PC-9 (cell line): ENCODE results near the gene HENMT1. TPM values are rescaled to one million over a fixed set of nuclear protein-coding genes. Genes with fewer than 3 reads are reported as not detected.
"Not testable (repeated sequence)": the region's sequence is repeated elsewhere in the genome, so short reads cannot be mapped to it uniquely, and the experiment has no call there.

ENCODE experiments used
- BruUV-seq: library from RNA; stranded (reverse); fragments of 400-500 nt; replicated peaks from 2 replicates; lab custom pipeline; 2021; lab: Mats Ljungman, UMichigan
- CTCF ChIA-PET: fragments of 300-600 bp; sonication (Branson Sonifier 250); formaldehyde crosslinking; loops from one replicate; lab custom pipeline; 2022; ENCODE audit warnings: antibody characterized with exemption; lab: Charles Lee
- POLR2A ChIA-PET: fragments of 300-600 bp; sonication (Branson Sonifier 250); formaldehyde crosslinking; loops from one replicate; lab custom pipeline; 2022; ENCODE audit warnings: antibody characterized with exemption; ENCODE audit not compliant: unreplicated experiment; lab: Charles Lee
- DNase-seq, 2 experiments: peaks; one replicate each; pipeline versions ENCODE4 v3.0.0 to v3.0.0-alpha.2; 2015 to 2022; ENCODE audit warnings: mixed read lengths in 1 of 2
- H2AFZ ChIP-seq: fragments of 200-600 bp; sonication (generic); 2 replicates; pipeline ENCODE4 v1.8.1; 2017; ENCODE audit warnings: antibody characterized with exemption
- H3F3A ChIP-seq: fragments of 200-600 bp; sonication (generic); 2 replicates; pipeline ENCODE4 v1.8.1; 2017; ENCODE audit warnings: antibody characterized with exemption, mild to moderate bottlenecking, low read depth; ENCODE audit not compliant: insufficient read depth
- H3K27ac ChIP-seq: fragments of 200-600 bp; sonication (generic); 2 replicates; pipeline ENCODE4 v1.6.1; 2016; ENCODE audit warnings: mixed run types
- H3K27me3 ChIP-seq: fragments of 200-600 bp; sonication (generic); 2 replicates; pipeline ENCODE4 v1.6.1; 2016; ENCODE audit warnings: low read depth, mixed run types; ENCODE audit not compliant: insufficient read depth
- H3K36me3 ChIP-seq: fragments of 200-600 bp; sonication (generic); 2 replicates; pipeline ENCODE4 v1.6.1; 2016; ENCODE audit warnings: low read depth, mixed run types
- H3K4me1 ChIP-seq: fragments of 200-600 bp; sonication (generic); replicated peaks from 2 replicates; pipeline ENCODE4 v1.6.1; 2016; ENCODE audit warnings: mixed run types; ENCODE audit not compliant: insufficient read depth
- H3K4me2 ChIP-seq: fragments of 200-600 bp; sonication (generic); 2 replicates; pipeline ENCODE4 v1.6.1; 2017; ENCODE audit warnings: mixed run types
- H3K4me3 ChIP-seq: fragments of 200-600 bp; sonication (generic); 2 replicates; pipeline ENCODE4 v1.6.1; 2016; ENCODE audit warnings: mixed run types
- H3K79me2 ChIP-seq: fragments of 200-600 bp; sonication (generic); 2 replicates; pipeline ENCODE4 v1.6.1; 2017; ENCODE audit warnings: low read depth, mixed run types
- H3K9me2 ChIP-seq: fragments of 200-600 bp; sonication (generic); 2 replicates; pipeline ENCODE4 v1.8.1; 2017; ENCODE audit warnings: mild to moderate bottlenecking; ENCODE audit not compliant: insufficient read depth
- H3K9me3 ChIP-seq: fragments of 200-600 bp; sonication (generic); 2 replicates; pipeline ENCODE4 v1.8.1; 2016; ENCODE audit warnings: low read depth; ENCODE audit not compliant: insufficient read depth
- H4K20me1 ChIP-seq: fragments of 200-600 bp; sonication (generic); 2 replicates; pipeline ENCODE4 v1.8.1; 2017; ENCODE audit not compliant: insufficient read depth
- EZH2 ChIP-seq: fragments of 200-600 bp; sonication (generic); IDR thresholded peaks from 2 replicates; pipeline ENCODE4 v1.8.0; 2017; ENCODE audit warnings: antibody characterized with exemption, low read depth
- intact Hi-C: fragments of 100-400 bp; cut with micrococcal nuclease; formaldehyde crosslinking; loops from one replicate; pipeline ENCODE4 v1.10.0; 2022; ENCODE audit not compliant: unreplicated experiment
- total RNA-seq: library from RNA; stranded (reverse); gene quantifications from 2 replicates; pipeline ENCODE4 v1.2.3, GENCODE V29; 2021
- TF ChIP-seq, protein P1 (sequence below): fragments of 200-600 bp; sonication (generic); conservative IDR thresholded peaks from 2 replicates; pipeline ENCODE4 v1.6.1; 2017; ENCODE audit warnings: mixed run types, antibody characterized with exemption, mild to moderate bottlenecking, moderate library complexity

HENMT1 gene
- total RNA-seq, 1 experiment from 2014 or later, result 17.9 TPM

DNA sequence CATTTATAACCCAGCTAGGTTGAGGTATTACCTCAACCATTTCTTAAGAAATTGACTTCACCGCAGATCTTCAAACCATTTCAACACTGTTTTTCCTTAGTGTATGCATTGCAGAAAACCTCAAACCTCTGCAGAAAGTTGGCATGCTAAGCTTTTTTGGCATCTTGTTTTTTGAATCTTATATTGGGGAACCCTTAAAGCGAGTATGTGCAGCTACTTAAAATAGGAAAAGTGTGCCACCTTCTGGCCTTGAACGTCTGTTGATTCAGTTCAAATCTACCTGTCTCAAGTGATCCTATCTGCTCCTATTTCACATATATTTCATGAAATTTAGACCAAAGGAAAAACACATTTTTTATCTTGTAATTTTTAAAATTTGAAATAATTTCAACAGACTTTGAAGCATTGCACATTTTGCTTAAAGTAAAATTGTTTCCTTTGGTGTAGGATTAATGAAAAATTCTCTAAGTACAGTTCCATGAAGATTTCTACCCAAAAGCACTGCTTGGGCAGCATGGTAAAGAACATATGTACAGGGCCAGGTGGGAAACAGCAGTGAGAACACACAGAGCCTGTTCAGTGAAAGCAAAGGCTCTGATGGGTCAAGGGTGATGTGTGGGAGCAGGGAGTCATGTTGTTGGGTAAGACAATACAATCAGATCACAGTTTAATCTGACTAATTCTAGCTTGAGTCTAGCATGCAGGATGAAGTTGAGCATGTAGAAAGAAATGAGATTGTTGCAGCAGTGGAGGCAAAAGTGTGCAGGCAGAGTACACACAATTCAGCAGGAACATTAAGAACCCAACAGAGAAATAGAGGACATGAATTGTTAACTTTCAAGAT is 17.2 kb downstream of the HENMT1 start:
- intact Hi-C loops, result loop anchor here (1.0 to 10.0 kb wide), 3 partner anchors 131 to 861 kb away; no protein-coding TSS in a partner anchor
- no peak for TF ChIP-seq EZH2
- TF ChIP-seq, protein P1, sequence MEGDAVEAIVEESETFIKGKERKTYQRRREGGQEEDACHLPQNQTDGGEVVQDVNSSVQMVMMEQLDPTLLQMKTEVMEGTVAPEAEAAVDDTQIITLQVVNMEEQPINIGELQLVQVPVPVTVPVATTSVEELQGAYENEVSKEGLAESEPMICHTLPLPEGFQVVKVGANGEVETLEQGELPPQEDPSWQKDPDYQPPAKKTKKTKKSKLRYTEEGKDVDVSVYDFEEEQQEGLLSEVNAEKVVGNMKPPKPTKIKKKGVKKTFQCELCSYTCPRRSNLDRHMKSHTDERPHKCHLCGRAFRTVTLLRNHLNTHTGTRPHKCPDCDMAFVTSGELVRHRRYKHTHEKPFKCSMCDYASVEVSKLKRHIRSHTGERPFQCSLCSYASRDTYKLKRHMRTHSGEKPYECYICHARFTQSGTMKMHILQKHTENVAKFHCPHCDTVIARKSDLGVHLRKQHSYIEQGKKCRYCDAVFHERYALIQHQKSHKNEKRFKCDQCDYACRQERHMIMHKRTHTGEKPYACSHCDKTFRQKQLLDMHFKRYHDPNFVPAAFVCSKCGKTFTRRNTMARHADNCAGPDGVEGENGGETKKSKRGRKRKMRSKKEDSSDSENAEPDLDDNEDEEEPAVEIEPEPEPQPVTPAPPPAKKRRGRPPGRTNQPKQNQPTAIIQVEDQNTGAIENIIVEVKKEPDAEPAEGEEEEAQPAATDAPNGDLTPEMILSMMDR, result peak; percentile 82
- Histone ChIP-seq H2AFZ (no peak overlapping the region), H3K79me2 (no peaks in the 10 kb centered on the region), H3K4me1 (peaks cover 11% of the 10 kb centered on the region), H3K27ac (no peak overlapping the region), H3K4me2 (no peak overlapping the region), H3K36me3 (no peaks in the 10 kb centered on the region), H3K4me3 (no peak overlapping the region), H3K9me3 (no peaks in the 10 kb centered on the region), H3F3A (no peaks in the 10 kb centered on the region; the same call in 1 of the 2 replicates), H3K27me3 (no peaks in the 10 kb centered on the region), H3K9me2 (no peaks in the 10 kb centered on the region), H4K20me1 (no peaks in the 10 kb centered on the region)
- BruUV-seq, result no TSS peak
- ChIA-PET POLR2A (interaction anchor here (0.6 kb wide), 1 partner anchor 1376 kb away, joined by 7 read pairs; no protein-coding TSS in a partner anchor), CTCF (interaction anchor here (0.5 to 1.1 kb wide), 7 partner anchors 45 to 861 kb away, joined by 3 to 9 read pairs (median 3); no protein-coding TSS in a partner anchor)
- peak; percentile 23 to 69 for DNase-seq

DNA sequence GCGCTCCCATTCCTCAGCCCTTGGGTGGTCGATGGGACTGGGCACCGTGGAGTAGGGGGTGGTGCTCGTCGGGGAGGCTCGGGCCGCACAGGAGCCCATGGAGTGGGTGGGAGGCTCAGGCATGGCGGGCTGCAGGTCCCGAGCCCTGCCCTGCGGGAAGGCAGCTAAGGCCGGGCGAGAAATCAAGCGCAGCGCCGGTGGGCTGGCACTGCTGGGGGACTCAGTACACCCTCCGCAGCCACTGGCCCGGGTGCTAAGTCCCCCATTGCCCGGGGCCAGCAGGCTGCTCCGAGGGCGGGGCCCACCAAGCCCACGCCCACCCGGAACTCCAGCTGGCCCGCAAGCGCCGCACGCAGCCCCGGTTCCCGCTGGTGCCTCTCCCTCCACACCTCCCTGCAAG is 20.0 kb downstream of the HENMT1 start:
- intact Hi-C loops, result loop anchor here (10.0 kb wide), 1 partner anchor 516 kb away; no protein-coding TSS in a partner anchor
- CTCF ChIA-PET, result not testable (repeated sequence)

DNA sequence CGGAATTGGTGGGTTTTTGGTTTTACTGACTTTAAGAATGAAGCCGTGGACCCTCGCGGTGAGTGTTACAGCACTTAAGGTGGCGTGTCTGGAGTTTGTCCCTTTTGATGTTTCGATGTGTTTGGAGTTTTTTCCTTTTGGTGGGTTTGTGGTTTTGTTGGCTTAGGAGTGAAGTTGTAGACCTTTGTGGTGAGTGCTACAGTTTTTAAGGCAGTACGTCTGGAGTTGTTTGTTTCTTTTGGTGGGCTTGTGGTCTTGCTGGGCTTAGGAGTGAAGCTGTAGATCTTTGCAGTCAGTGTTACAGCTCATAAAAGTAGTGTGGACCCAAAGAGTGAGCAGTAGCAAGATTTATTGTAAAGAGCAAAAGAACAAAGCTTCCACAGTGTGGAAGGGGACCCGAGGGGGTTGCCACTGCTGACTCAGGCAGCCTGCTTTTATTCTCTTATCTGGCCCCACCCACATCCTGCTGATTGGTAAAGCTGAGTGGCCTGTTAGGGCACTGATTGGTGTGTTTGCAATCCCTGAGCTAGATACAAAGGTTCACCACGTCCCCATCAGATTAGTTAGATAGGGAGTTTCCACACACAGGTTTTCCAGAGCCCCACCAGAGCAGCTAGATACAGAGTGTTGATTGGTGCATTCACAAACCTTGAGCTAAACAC is 20.9 kb downstream of the HENMT1 start:
- H3K4me3 ChIP-seq, result no peak overlapping the region
- no TSS peak for BruUV-seq
- no peak for DNase-seq
- ChIA-PET CTCF (no interaction called here), POLR2A (no interaction called here)
- no peaks in the 10 kb centered on the region; the same call in 1 of the 2 replicates for H3F3A ChIP-seq
- H3K4me1 ChIP-seq, result no peaks in the 10 kb centered on the region
- no peak overlapping the region for H2AFZ ChIP-seq
- TF ChIP-seq EZH2, result no peak
- TF ChIP-seq, protein P1, result no peak
- no peaks in the 10 kb centered on the region for H3K9me2 ChIP-seq
- H3K4me2 ChIP-seq, result no peak overlapping the region
- H3K27ac ChIP-seq, result no peak overlapping the region
- no peaks in the 10 kb centered on the region for H3K36me3 ChIP-seq
- intact Hi-C loops, result loop anchor here (10.0 kb wide), 1 partner anchor 515 kb away; no protein-coding TSS in a partner anchor
- H3K79me2 ChIP-seq, result no peaks in the 10 kb centered on the region
- H4K20me1 ChIP-seq, result no peaks in the 10 kb centered on the region
- no peaks in the 10 kb centered on the region for H3K9me3 ChIP-seq
- H3K27me3 ChIP-seq, result no peaks in the 10 kb centered on the region

More for the DNA sequence above, 20.0 kb downstream of the HENMT1 start:
- H3K9me2 ChIP-seq, H3K36me3 ChIP-seq, POLR2A ChIA-PET, H3K9me3 ChIP-seq, H3K27me3 ChIP-seq, H3K27ac ChIP-seq, BruUV-seq, H2AFZ ChIP-seq, H3F3A ChIP-seq, DNase-seq, H3K4me3 ChIP-seq, H3K4me2 ChIP-seq, H4K20me1 ChIP-seq, H3K79me2 ChIP-seq, H3K4me1 ChIP-seq: not testable (repeated sequence)
